Hepatocyte (in vitro differentiated cells): ENCODE data around the gene GPR161.

Source experiments
- EZH2phosphoT487 ChIP-seq: fragments of 200-600 bp; sonication (generic); IDR thresholded peaks from one replicate; pipeline ENCODE4 v1.6.1; 2018; ENCODE audit warnings: antibody characterized with exemption, mild to moderate bottlenecking, low read depth, moderate library complexity; ENCODE audit not compliant: unreplicated experiment, severe bottlenecking
- TF ChIP-seq, protein P1 (sequence below): fragments of 200-600 bp; sonication (generic); IDR thresholded peaks from 2 replicates; pipeline ENCODE4 v1.5.1; 2016; ENCODE audit warnings: antibody characterized with exemption, mild to moderate bottlenecking; ENCODE audit not compliant: poor library complexity

DNA sequence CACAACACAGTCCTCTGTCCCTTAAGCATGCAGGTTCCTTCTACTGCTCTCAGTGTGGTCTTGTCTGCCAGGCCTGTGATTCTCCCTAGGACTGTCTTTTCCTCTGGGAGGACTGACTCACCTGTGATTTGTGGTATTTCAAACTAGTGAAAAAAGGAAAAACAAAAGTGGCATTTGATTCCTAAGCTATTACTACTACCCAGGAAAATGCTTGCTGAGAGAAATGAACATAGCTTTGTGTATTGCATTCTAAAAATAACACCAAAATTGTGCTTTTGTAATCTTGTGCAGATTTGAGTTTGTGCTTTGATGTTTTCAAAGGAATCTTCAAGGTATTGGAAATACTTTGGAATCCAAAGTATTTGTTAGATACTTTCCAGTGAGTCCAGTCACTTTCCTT lies 57.0 kb downstream of the GPR161 start:
- TF ChIP-seq, protein P1, sequence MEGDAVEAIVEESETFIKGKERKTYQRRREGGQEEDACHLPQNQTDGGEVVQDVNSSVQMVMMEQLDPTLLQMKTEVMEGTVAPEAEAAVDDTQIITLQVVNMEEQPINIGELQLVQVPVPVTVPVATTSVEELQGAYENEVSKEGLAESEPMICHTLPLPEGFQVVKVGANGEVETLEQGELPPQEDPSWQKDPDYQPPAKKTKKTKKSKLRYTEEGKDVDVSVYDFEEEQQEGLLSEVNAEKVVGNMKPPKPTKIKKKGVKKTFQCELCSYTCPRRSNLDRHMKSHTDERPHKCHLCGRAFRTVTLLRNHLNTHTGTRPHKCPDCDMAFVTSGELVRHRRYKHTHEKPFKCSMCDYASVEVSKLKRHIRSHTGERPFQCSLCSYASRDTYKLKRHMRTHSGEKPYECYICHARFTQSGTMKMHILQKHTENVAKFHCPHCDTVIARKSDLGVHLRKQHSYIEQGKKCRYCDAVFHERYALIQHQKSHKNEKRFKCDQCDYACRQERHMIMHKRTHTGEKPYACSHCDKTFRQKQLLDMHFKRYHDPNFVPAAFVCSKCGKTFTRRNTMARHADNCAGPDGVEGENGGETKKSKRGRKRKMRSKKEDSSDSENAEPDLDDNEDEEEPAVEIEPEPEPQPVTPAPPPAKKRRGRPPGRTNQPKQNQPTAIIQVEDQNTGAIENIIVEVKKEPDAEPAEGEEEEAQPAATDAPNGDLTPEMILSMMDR = no peak
- TF ChIP-seq EZH2phosphoT487 = no peak
